Adrenal gland (tissue), 12 donors: ENCODE measurements around the gene CD59. TPM values are rescaled to one million over a fixed set of nuclear protein-coding genes. Genes with fewer than 3 reads are reported as not detected.

ENCODE experiments used
- DNase-seq, 7 donors: peaks; one replicate each; pipeline ENCODE4 v3.0.0-alpha.2; 2019 to 2020
- H3K27ac ChIP-seq, 5 donors: fragments of 200-600 bp; sonication (generic) in 4 of 5; 1 replicate in 3 of 5; 2 replicates in 2 of 5; pipeline versions ENCODE4 v1.5.1 to v1.8.0; 2016 to 2020; ENCODE audit warnings: mild to moderate bottlenecking in 1 of 5
- H3K27me3 ChIP-seq: fragments of 200-600 bp; 2 replicates; pipeline ENCODE4 v1.8.0; 2021
- H3K36me3 ChIP-seq, 2 donors: fragments of 200-600 bp; replicated peaks in 1 of 2; 1 replicate in 1 of 2; 2 replicates in 1 of 2; pipeline versions ENCODE4 v1.5.1 to v1.8.0; 2018 to 2022
- H3K4me1 ChIP-seq, 2 donors: fragments of 200-600 bp; replicated peaks in 1 of 2; 1 replicate in 1 of 2; 2 replicates in 1 of 2; pipeline versions ENCODE4 v1.5.1 to v1.8.0; 2018 to 2021
- H3K4me3 ChIP-seq, 4 donors: fragments of 200-600 bp; sonication (generic) in 3 of 4; one replicate each; pipeline ENCODE4 v1.5.1; 2016 to 2018
- H3K9me3 ChIP-seq, 3 donors: fragments of 200-600 bp; sonication (generic) in 1 of 3; replicated peaks in 1 of 3; 1 replicate in 2 of 3; 2 replicates in 1 of 3; pipeline versions ENCODE4 v1.5.1 to v1.8.0; 2016 to 2021
- POLR2A ChIP-seq, 2 donors: fragments of 450-650 bp; IDR thresholded peaks; one replicate each; pipeline ENCODE4 v1.6.1; 2017; ENCODE audit warnings: antibody characterized with exemption in 2 of 2, mild to moderate bottlenecking in 2 of 2, moderate library complexity in 1 of 2
- WGBS, 4 donors: extraction: QIAGEN DNeasy Blood & Tissue Kit in 2 of 4; methylation state at CpG; one replicate each; pipeline versions ENCODE4 v1.1.5 to v1.1.7; 2013 to 2017; 5-methylcytosine and 5-hydroxymethylcytosine counted together
- intact Hi-C, 2 donors: fragments of 100-400 bp; cut with DNase I; formaldehyde crosslinking; loops; one replicate each; pipeline versions ENCODE4 v1.14.1 to v1.15.0; 2022 to 2023
- polyA plus RNA-seq, 3 donors: library from polyadenylated mRNA; stranded (reverse); fragments of 200-250 nt in 2 of 3; fragments of 350-450 nt in 1 of 3; fragmentation: Illumina TruSeq in 1 of 3; extraction: RNeasy Lipid Tissue Mini Kit (QIAGEN cat#74804) in 1 of 3; gene quantifications; one replicate each; pipeline ENCODE4 v1.2.3, GENCODE V29; 2013 to 2014
- total RNA-seq, 9 donors: library from RNA; depleted of rRNA in 4 of 9; stranded (reverse); fragments of >200 nt in 4 of 9; fragments of 120-200 nt in 1 of 9; fragmentation: NEBNext Ultra II Directional in 1 of 9; extraction: Animal tissue kit (Norgen Biotek cat#: 25700) in 1 of 9; gene quantifications; one replicate each; pipeline versions ENCODE4 v1.1.0 to v1.2.4, GENCODE V29; 2013 to 2023
- TF ChIP-seq, protein P1 (sequence below), 6 experiments: fragments of 450-650 bp in 4 of 6; fragments of 200-600 bp in 2 of 6; sonication (generic) in 1 of 6; IDR thresholded peaks; 1 replicate in 5 of 6; 2 replicates in 1 of 6; pipeline versions ENCODE4 v1.5.1 to v1.8.0; 2016 to 2021; ENCODE audit warnings: antibody characterized with exemption in 6 of 6, mild to moderate bottlenecking in 2 of 6, moderate library complexity in 1 of 6
- donor health status: healthy with polysubstance abuse.
- donor health status: Bipolar disorder and iron deficiency.
- donor health status: DM: yes; HTN: yes; CAD: no.
- donor health status: DM: no; HTN: no; CAD: no.
- donor health status: DM: no; HTN: no; CAD: no.
- donor health status: DM: yes; HTN: yes; CAD: no.

CD59 gene
- total and polyA plus RNA-seq, 12 donors, result 59.5 to 562 (median 405) TPM

- no peak for DNase-seq
- TF ChIP-seq, protein P1, sequence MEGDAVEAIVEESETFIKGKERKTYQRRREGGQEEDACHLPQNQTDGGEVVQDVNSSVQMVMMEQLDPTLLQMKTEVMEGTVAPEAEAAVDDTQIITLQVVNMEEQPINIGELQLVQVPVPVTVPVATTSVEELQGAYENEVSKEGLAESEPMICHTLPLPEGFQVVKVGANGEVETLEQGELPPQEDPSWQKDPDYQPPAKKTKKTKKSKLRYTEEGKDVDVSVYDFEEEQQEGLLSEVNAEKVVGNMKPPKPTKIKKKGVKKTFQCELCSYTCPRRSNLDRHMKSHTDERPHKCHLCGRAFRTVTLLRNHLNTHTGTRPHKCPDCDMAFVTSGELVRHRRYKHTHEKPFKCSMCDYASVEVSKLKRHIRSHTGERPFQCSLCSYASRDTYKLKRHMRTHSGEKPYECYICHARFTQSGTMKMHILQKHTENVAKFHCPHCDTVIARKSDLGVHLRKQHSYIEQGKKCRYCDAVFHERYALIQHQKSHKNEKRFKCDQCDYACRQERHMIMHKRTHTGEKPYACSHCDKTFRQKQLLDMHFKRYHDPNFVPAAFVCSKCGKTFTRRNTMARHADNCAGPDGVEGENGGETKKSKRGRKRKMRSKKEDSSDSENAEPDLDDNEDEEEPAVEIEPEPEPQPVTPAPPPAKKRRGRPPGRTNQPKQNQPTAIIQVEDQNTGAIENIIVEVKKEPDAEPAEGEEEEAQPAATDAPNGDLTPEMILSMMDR (IDR thresholded peaks at IDR 0.05), result no peak
- no peak for TF ChIP-seq POLR2A (IDR thresholded peaks at IDR 0.05)
Measured at GRCh38 chr11:33670250-33671011, 65.8 kb downstream of the CD59 start.

DNA sequence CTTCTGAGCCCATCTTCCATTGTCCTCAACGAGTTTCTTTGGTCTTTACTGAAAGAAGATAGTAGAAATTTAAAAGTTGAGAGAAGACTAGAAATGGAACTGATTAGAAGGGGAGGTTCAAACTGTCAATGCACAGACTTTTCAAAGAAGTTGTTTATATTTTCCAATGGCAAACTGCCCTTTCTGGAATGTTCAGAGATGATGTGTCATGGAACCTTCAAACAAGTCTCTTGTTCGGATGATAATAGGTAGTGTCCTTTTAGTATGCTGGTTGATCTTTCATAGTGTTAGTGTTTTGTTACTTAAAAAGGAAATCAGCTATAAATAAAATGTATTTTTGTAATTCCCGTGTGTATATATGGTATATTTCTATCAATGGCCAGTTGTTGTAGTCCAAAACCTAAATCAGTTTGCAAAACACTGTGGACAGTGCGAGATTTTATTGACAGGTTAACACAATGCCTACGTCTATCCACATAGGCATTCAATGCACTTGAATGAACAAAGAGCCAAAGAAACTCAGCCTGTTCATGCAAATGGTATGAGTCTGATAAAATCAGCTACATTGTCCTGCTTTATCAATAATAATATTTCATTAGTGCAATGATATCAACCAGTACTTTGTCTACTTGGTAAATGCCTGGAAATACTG is 66.5 kb downstream of the CD59 start:
- H3K9me3 ChIP-seq, result no peaks in the 10 kb centered on the region
- DNase-seq, result no peak
- H3K36me3 ChIP-seq, result no peaks in the 10 kb centered on the region
- H3K27ac ChIP-seq, result no peak overlapping the region
- H3K4me1 ChIP-seq, result no peaks in the 10 kb centered on the region
- no peaks in the 10 kb centered on the region for H3K27me3 ChIP-seq
- intact Hi-C loops, result no loop called here
- H3K4me3 ChIP-seq, result no peak overlapping the region
- TF ChIP-seq POLR2A (IDR thresholded peaks at IDR 0.05), result no peak
- TF ChIP-seq, protein P1 (IDR thresholded peaks at IDR 0.05), result no peak
- WGBS, 4 donors, result 76 to 85% (median 82%) methylated on average over 5 of the region's 5 CpGs

More at GRCh38 chr11:33670250-33671011, 65.8 kb downstream of the CD59 start:
- Histone ChIP-seq H3K27ac (no peak overlapping the region), H3K4me1 (no peaks in the 10 kb centered on the region), H3K27me3 (no peaks in the 10 kb centered on the region), H3K9me3 (no peaks in the 10 kb centered on the region), H3K36me3 (no peaks in the 10 kb centered on the region), H3K4me3 (no peak overlapping the region)
- intact Hi-C loops, result no loop called here
- 58 to 80% (median 73%) methylated on average over 5 of the region's 5 CpGs for WGBS, 4 donors

DNA sequence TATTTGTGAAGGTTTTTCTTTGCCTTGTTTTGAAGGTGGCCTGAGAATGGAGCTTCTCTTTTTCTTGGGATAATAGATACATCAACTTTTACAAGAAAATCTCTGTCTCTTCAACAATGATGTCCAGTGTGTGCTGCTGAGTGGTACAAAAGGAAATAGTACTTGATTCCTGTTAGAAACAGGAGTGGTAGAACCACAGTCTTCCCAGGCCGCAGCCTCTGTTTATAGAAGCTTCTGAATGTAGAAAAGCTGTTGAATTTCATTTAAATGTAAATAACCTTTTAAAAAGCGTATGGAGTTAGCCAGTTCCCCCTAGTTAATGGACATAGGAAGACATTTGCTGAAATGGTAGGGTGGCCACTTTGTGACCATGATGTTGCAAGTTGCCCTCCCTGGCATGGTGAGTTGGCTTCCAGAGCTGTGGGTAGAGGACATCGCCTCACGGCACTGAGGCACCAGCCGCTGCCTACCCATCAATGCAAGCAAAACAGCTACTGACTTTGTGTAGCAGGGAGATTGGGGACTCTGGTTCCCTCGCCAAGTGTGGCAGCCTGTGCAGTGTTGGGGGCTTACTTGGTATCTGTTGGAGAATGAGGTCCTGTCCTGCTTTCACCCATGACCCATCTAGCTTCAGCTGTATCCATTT is 67.1 kb downstream of the CD59 start:
- 95 to 98% (median 97%) methylated on average over 6 of the region's 6 CpGs for WGBS, 4 donors
- TF ChIP-seq, protein P1 (IDR thresholded peaks at IDR 0.05), result no peak
- no peak for TF ChIP-seq POLR2A (IDR thresholded peaks at IDR 0.05)

DNA sequence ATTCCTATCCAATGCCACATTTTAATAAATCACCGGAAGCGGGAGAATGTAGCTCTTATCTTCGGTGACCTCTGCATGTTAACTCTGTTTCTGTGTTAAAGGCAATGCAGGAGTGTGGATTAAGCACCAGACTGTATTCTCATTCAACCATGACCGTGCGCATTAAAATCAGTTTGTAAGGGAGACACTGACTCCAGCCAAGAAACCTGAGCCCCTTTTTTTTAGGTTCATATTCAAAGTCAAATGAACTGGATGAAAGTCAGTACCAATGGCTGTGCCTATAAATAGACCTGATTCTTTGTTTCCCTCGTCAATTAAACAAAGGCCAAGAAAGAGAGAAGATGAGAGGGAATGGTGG is 67.8 kb downstream of the CD59 start:
- Histone ChIP-seq H3K4me3 (no peak overlapping the region), H3K27me3 (no peaks in the 10 kb centered on the region), H3K4me1 (no peaks in the 10 kb centered on the region), H3K36me3 (no peaks in the 10 kb centered on the region), H3K9me3 (no peaks in the 10 kb centered on the region), H3K27ac (no peak overlapping the region)
- intact Hi-C loops, result no loop called here
- WGBS, 4 donors, result 81 to 87% (median 83%) methylated on average over 6 of the region's 6 CpGs
- no peak for DNase-seq
- TF ChIP-seq, protein P1 (IDR thresholded peaks at IDR 0.05), result no peak
- no peak for TF ChIP-seq POLR2A (IDR thresholded peaks at IDR 0.05)

More for the DNA sequence above, 67.1 kb downstream of the CD59 start:
- no peak overlapping the region for H3K4me3 ChIP-seq
- no peak for DNase-seq
- intact Hi-C loops, result no loop called here
- no peak overlapping the region for H3K27ac ChIP-seq
- no peaks in the 10 kb centered on the region for H3K9me3 ChIP-seq
- H3K4me1 ChIP-seq, result no peaks in the 10 kb centered on the region
- no peaks in the 10 kb centered on the region for H3K27me3 ChIP-seq
- no peaks in the 10 kb centered on the region for H3K36me3 ChIP-seq
